IMR-90 (cell line): ENCODE measurements around the gene OR3A3. TPM values are rescaled to one million over a fixed set of nuclear protein-coding genes. Genes with fewer than 3 reads are reported as not detected.
"Not testable (repeated sequence)": the region's sequence is repeated elsewhere in the genome, so short reads cannot be mapped to it uniquely, and the experiment has no call there.

ENCODE experiments used
- ATAC-seq: fragments of 200-7000 bp; cut with Tn5 transposase; 2 replicates; pipeline ENCODE4 v1.9.1; 2020; ENCODE audit warnings: low read depth, mild to moderate bottlenecking, moderate library complexity
- BruUV-seq: library from RNA; stranded (reverse); fragments of 400-500 nt; replicated peaks from 2 replicates; lab custom pipeline; 2021; lab: Mats Ljungman, UMichigan
- CTCF ChIA-PET: fragments of 300-600 bp; formaldehyde crosslinking; extraction: SDS; loops from one replicate; lab custom pipeline; 2021; ENCODE audit warnings: antibody characterized with exemption; lab: Yijun Ruan, JAX
- POLR2A ChIA-PET: fragments of 300-600 bp; sonication (Branson Sonifier 250); formaldehyde crosslinking; loops from one replicate; lab custom pipeline; 2022; ENCODE audit warnings: antibody characterized with exemption; ENCODE audit not compliant: unreplicated experiment; lab: Charles Lee
- DNase-seq: peaks from one replicate; pipeline ENCODE4 v3.0.0; 2013
- H2AFZ ChIP-seq: replicated peaks from 2 replicates; pipeline ENCODE3; 2013; ENCODE audit warnings: low read length, mild to moderate bottlenecking; ENCODE audit not compliant: poor library complexity
- H2AK5ac ChIP-seq: 2 replicates; pipeline ENCODE4 v1.6.1; 2013; ENCODE audit warnings: low read depth, low read length, inconsistent platforms
- H2AK9ac ChIP-seq: replicated peaks from 2 replicates; pipeline ENCODE3; 2013; ENCODE audit warnings: mild to moderate bottlenecking, low read depth, low read length, moderate library complexity; ENCODE audit not compliant: poor library complexity
- H2BK120ac ChIP-seq: 2 replicates; pipeline ENCODE4 v1.6.1; 2013; ENCODE audit warnings: low read depth, low read length, inconsistent platforms
- H2BK15ac ChIP-seq: 3 replicates; pipeline ENCODE4 v1.6.1; 2013; ENCODE audit warnings: low read depth, low read length, inconsistent platforms
- H2BK20ac ChIP-seq: 2 replicates; pipeline ENCODE4 v1.6.1; 2013; ENCODE audit warnings: low read depth, mild to moderate bottlenecking, inconsistent platforms, low read length, moderate library complexity
- H2BK5ac ChIP-seq: 2 replicates; pipeline ENCODE4 v1.6.1; 2013; ENCODE audit warnings: mild to moderate bottlenecking, low read depth, low read length, inconsistent platforms; ENCODE audit not compliant: poor library complexity, severe bottlenecking
- H3K14ac ChIP-seq: replicated peaks from 2 replicates; pipeline ENCODE4 v1.6.1; 2013; ENCODE audit warnings: low read depth, low read length, inconsistent platforms
- H3K18ac ChIP-seq: 2 replicates; pipeline ENCODE4 v1.6.1; 2013; ENCODE audit warnings: low read depth, low read length, control low read depth
- H3K23ac ChIP-seq: 2 replicates; pipeline ENCODE4 v1.6.1; 2013; ENCODE audit warnings: low read depth, low read length, inconsistent platforms
- H3K27ac ChIP-seq: 2 replicates; pipeline ENCODE4 v1.5.1; 2013; ENCODE audit warnings: mild to moderate bottlenecking, control low read depth, low read length; ENCODE audit not compliant: insufficient read depth
- H3K27me3 ChIP-seq: 2 replicates; pipeline ENCODE4 v1.6.1; 2013; ENCODE audit warnings: low read length; ENCODE audit not compliant: control insufficient read depth, insufficient read depth
- H3K36me3 ChIP-seq: 2 replicates; pipeline ENCODE4 v1.6.1; 2013; ENCODE audit warnings: low read length, mixed read lengths; ENCODE audit not compliant: control insufficient read depth, insufficient read depth
- H3K4ac ChIP-seq: 2 replicates; pipeline ENCODE4 v1.6.1; 2013; ENCODE audit warnings: low read depth, low read length, inconsistent platforms
- H3K4me1 ChIP-seq: 2 replicates; pipeline ENCODE4 v1.6.1; 2013; ENCODE audit warnings: low read length, mixed read lengths; ENCODE audit not compliant: control insufficient read depth, insufficient read depth
- H3K4me2 ChIP-seq: 2 replicates; pipeline ENCODE4 v1.6.1; 2013; ENCODE audit warnings: low read depth, mild to moderate bottlenecking, control low read depth, low read length, moderate library complexity
- H3K4me3 ChIP-seq: 2 replicates; pipeline ENCODE4 v1.5.1; 2013; ENCODE audit warnings: low read depth, mild to moderate bottlenecking, control low read depth, low read length, moderate library complexity; ENCODE audit not compliant: insufficient read depth
- H3K56ac ChIP-seq: 2 replicates; pipeline ENCODE4 v1.6.1; 2013; ENCODE audit warnings: low read length, inconsistent platforms; ENCODE audit not compliant: insufficient read depth; ENCODE audit errors: extremely low read depth
- H3K79me1 ChIP-seq, 2 experiments: 2 replicates each; pipeline ENCODE4 v1.6.1; 2013; ENCODE audit warnings: low read length in 2 of 2, inconsistent platforms in 1 of 2, low read depth in 1 of 2
- H3K9ac ChIP-seq: 2 replicates; pipeline ENCODE4 v1.6.1; 2013; ENCODE audit warnings: low read depth, low read length, control low read depth
- H3K9me1 ChIP-seq: 2 replicates; pipeline ENCODE4 v1.6.1; 2013; ENCODE audit warnings: low read length, inconsistent platforms; ENCODE audit not compliant: insufficient read depth
- H3K9me3 ChIP-seq: 2 replicates; pipeline ENCODE4 v1.6.1; 2013; ENCODE audit warnings: low read length; ENCODE audit not compliant: control insufficient read depth, insufficient read depth
- H4K20me1 ChIP-seq: 2 replicates; pipeline ENCODE4 v1.6.1; 2013; ENCODE audit warnings: low read length, inconsistent platforms; ENCODE audit not compliant: insufficient read depth
- H4K5ac ChIP-seq: 2 replicates; pipeline ENCODE4 v1.6.1; 2013; ENCODE audit warnings: mild to moderate bottlenecking, low read depth, low read length, control low read depth
- H4K8ac ChIP-seq, 2 experiments: 2 replicates each; pipeline ENCODE4 v1.6.1; 2013; ENCODE audit warnings: low read depth in 2 of 2, low read length in 2 of 2, control low read depth in 1 of 2, inconsistent platforms in 1 of 2
- H4K91ac ChIP-seq: 2 replicates; pipeline ENCODE4 v1.6.1; 2013; ENCODE audit warnings: low read depth, low read length, inconsistent platforms; ENCODE audit not compliant: insufficient read depth
- WGBS, 2 experiments: methylation state at CpG; one replicate each; pipeline versions ENCODE4 v1.1.5 to v1.1.7; 2013; ENCODE audit warnings: missing lambda C conversion rate in 2 of 2; ENCODE audit not compliant: insufficient read length in 1 of 2; ENCODE audit errors: extremely low coverage in 2 of 2; 5-methylcytosine and 5-hydroxymethylcytosine counted together
- dilution Hi-C: fragments of 300-500 bp; cut with HindIII; formaldehyde crosslinking; loops from one replicate; pipeline ENCODE4 v1.14.3; 2018; ENCODE audit warnings: low sequenced_read_pairs; ENCODE audit not compliant: unreplicated experiment
- in situ Hi-C: fragments of 300-500 bp; cut with MboI; formaldehyde crosslinking; loops from 3 replicates; pipeline ENCODE4 v1.14.3; 2019; ENCODE audit warnings: low sequenced_read_pairs, inconsistent platforms, mixed read lengths
- intact Hi-C: fragments of 100-400 bp; cut with micrococcal nuclease; formaldehyde crosslinking; loops from 2 replicates; pipeline ENCODE4 v1.10.0; 2022
- polyA plus RNA-seq, 3 experiments: library from polyadenylated mRNA; depleted of rRNA; stranded (reverse); fragments of >200 nt; gene quantifications; 2 replicates each; pipeline ENCODE4 v1.2.3, GENCODE V29; 2012; ENCODE audit warnings: low replicate concordance in 1 of 3
- total RNA-seq: library from RNA; depleted of rRNA; stranded (reverse); fragments of >200 nt; gene quantifications from 2 replicates; pipeline ENCODE4 v1.2.3, GENCODE V29; 2012

Gene OR3A3
- total and polyA plus RNA-seq, 2 of the 4 experiments (the other 2 are of a cell fraction), result not detected

- intact Hi-C loops, H4K20me1 ChIP-seq, H2AK9ac ChIP-seq, H3K4ac ChIP-seq, H3K4me1 ChIP-seq, H3K36me3 ChIP-seq, H2BK5ac ChIP-seq, in situ Hi-C loops, H2AK5ac ChIP-seq, H3K9me1 ChIP-seq, H2BK120ac ChIP-seq, BruUV-seq, H3K79me1 ChIP-seq, H3K9ac ChIP-seq, H3K27ac ChIP-seq, H3K4me2 ChIP-seq, dilution Hi-C loops, H3K4me3 ChIP-seq, H3K9me3 ChIP-seq, H3K27me3 ChIP-seq, POLR2A ChIA-PET, H3K18ac ChIP-seq, H4K91ac ChIP-seq, H3K56ac ChIP-seq, H4K5ac ChIP-seq, ATAC-seq, H2AFZ ChIP-seq, H3K14ac ChIP-seq, H2BK15ac ChIP-seq, CTCF ChIA-PET, H3K23ac ChIP-seq, H4K8ac ChIP-seq, H2BK20ac ChIP-seq, DNase-seq: not testable (repeated sequence)
- no CpG with 5 or more reads among the region's 1 CpG for WGBS, 2 experiments
Observed at GRCh38 chr17:3466355-3466754, 55.2 kb downstream of the OR3A3 start.
